Cortex of kidney (tissue), 1 donor: ENCODE results near the gene SLC35E4.
"Not testable (repeated sequence)": the region's sequence is repeated elsewhere in the genome, so short reads cannot be mapped to it uniquely, and the experiment has no call there.

ENCODE experiments used
- DNase-seq: peaks from one replicate; lab custom pipeline; 2025; lab: John Stamatoyannopoulos, UW

Gene SLC35E4

DNA sequence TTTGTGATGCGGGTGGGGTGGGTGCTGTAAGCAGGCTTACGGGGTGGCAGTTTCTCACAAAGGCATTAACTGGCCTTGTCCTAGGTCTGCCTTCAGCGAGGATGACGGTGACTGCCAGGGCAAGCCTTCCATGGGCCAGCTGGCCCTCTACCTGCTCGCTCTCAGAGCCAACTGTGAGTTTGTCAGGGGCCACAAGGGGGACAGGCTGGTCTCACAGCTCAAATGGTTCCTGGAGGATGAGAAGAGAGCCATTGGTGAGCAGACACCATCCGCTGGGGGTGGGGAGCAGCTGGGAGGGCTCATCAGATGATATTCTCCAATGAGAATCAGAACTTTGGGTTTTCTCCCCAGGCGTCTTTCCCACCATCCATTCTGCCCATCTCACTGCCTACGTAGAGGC, 22.8 kb upstream of the SLC35E4 start:
- DNase-seq = no peak

DNA sequence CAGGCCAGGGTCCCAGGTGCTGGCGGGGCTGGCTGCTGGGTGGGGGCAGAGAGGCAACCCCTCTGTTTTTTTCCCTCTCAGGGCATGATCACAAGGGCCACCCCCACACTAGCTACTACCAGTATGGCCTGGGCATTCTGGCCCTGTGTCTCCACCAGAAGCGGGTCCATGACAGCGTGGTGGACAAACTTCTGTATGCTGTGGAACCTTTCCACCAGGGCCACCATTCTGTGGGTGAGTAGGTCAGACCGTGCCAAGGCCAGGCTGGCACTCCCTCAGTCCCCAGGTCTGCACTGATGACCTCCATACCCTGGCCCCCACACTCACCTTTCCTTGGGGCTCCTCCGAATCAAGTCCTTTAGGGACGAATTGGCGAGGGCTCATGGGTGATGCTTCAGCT, 21.3 kb upstream of the SLC35E4 start:
- no peak for DNase-seq

DNA sequence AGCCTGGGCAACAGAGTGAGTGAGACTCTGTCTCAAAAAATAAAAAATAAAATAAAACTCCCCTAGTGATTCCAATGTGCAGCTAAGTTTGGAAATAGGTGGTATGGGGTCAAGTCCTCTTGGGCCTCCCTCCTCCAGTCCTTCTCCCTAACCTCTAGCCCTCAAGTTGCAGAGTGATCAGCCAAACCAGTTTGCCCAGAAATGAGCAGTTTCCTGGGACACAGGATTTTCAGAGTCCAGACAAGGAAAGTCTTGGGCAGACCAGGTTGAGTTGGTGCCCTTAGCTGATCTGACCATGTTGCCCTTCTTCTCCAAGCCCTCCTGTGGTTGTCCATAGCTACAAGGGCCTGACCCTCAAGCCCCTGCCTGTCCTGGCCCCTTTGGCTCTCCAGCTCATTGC, 20.7 kb upstream of the SLC35E4 start:
- no peak for DNase-seq

DNA sequence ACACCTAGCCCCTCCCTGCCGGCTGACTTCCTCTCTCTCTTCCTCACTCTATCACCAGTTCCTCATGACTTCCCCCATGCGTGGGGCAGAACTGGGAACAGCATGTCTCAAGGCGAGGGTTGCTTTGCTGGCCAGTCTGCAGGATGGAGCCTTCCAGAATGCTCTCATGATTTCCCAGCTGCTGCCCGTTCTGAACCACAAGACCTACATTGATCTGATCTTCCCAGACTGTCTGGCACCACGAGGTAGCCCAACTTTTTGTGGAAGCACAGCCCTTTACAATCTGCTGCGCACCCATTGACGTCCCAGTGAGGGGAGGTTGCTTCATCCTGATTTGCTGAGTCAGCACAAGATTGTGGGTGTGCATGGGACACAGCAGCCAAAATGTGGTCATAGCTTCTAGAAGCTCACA, 20.0 kb upstream of the SLC35E4 start:
- no peak for DNase-seq

DNA sequence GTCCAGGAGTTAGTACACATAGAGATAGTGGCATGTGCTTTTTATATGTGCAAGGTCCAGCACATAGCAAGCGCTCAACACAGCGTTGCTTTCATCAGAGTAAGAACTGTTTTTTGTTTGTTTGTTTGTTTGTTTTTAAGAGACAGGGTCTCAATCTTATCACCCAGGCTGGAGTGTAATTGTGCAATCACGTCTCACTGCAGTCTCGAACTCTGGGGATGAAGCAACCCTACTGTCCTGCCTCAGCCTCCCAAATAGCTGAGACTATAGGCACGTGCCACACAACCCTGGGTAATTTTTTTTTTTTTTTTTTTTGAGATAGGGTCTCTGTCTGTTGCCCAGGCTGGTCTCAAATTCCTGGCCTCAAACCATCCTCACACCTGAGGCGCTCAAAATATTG, 17.8 kb upstream of the SLC35E4 start:
- DNase-seq = no peak

DNA sequence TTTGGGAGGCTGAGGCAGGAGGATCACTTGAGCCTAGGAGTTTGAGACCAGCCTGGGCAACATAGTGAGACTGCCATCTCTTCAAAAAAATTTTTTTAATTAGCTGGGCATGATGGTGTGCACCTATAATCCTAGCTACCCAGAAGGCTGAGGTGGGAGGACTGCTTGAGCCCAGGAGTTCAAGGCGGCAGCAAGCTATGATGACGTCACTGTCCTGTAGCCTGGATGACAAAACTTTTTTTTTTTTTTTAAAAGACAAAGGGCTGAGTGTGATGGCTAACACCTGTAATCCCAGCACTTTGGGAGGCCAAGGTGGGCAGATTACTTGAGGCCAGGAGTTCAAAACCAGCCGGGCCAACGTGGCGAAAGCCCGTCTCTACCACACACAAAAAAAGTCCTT, 15.7 kb upstream of the SLC35E4 start:
- not testable (repeated sequence) for DNase-seq

DNA sequence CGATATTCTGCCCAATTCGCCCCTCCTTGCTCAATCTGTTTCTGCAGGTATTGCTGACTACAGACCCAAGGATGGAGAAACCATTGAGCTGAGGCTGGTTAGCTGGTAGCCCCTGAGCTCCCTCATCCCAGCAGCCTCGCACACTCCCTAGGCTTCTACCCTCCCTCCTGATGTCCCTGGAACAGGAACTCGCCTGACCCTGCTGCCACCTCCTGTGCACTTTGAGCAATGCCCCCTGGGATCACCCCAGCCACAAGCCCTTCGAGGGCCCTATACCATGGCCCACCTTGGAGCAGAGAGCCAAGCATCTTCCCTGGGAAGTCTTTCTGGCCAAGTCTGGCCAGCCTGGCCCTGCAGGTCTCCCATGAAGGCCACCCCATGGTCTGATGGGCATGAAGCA, 9.2 kb upstream of the SLC35E4 start:
- no peak for DNase-seq

DNA sequence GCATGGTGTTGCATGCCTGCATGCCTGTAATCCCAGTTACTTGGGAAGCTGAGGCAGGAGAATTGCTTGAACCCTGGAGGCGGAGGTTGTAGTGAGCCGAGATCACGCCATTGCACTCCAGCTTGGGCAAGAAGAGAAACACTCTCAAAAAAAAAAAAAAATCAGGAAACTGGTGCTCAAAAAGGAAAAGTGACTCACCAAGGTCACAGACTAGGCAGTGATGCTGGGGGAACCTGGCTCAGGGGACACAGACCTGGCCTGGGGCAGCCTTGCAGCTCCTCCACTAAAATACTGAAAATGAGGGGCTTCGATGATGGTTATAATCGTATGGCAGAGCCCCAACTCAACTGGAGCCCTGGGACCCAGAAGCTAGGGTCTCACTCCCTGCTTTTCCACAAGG, 8.1 kb upstream of the SLC35E4 start:
- no peak for DNase-seq

DNA sequence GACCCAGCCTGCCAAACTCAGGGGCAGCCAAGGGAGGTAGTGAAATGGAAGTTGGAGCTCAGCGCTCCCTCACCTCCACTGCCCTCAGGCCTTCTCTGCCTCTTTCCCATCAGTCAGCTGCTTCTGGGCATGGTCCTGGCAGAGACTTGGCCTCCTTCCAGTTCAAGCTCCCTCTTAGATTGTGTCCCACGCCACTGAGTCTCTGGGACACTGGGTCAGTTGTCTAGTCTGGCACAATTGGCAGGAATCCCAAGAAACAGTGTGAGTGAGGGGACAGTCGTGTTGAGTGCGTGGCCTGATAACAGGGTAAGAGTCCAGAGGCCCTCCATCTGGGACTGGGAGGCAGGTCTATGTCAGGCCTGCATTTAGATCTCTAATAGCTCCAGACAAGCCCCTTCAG, 7.1 kb upstream of the SLC35E4 start:
- DNase-seq = no peak

DNA sequence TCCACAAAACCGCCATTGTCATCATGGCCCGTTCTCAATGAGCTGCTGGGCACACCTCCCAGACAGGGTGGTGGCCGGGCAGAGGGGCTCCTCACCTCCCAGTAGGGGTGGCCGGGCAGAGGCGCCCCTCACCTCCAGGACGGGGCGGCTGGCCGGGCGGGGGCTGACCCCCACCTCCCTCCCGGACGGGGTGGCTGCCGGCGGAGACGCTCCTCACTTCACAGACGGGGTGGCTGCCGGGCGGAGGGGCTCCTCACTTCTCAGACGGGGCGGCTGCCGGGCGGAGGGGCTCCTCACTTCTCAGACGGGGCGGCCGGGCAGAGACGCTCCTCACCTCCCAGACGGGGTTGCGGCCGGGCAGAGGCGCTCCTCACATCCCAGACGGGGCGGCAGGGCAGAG, 4.1 kb upstream of the SLC35E4 start:
- not testable (repeated sequence) for DNase-seq

DNA sequence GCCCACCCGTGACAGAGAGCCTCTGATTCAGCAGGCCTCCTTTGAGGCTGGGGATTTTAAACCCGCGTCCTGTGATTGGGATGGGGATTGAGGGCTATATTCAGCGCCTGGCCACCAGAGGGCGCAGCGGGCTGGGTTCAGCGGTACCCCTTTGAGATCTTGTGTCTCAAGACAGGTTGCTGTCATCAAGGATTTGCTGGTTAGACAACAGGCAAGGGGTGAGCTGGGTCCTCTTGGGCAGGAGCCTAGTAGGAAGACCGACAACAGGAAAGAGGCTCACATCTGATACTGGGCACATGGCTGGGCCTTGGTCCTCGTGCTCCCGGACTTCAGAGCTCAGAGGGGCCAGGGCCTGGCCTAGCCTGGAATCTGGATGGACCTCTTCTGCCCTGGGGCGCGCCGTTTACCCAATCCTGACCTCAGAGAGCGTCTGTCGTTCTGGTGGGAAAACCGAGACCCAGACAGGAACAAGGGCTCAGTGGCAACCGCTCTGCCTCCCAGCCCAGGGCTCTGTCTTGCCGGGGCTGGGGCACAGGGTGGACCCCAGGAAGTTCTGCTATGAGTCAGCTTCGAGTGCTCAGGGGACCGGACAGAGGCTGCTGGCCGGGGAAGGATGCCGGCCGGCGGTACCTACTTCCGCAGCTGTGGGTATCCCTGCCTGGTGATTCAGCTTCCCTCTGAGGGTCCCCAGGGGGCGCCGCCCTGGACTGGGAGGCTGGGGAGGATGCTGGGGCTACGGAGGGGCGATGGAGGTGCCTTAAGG, 929 bp upstream of the SLC35E4 start:
- DNase-seq = no peak

DNA sequence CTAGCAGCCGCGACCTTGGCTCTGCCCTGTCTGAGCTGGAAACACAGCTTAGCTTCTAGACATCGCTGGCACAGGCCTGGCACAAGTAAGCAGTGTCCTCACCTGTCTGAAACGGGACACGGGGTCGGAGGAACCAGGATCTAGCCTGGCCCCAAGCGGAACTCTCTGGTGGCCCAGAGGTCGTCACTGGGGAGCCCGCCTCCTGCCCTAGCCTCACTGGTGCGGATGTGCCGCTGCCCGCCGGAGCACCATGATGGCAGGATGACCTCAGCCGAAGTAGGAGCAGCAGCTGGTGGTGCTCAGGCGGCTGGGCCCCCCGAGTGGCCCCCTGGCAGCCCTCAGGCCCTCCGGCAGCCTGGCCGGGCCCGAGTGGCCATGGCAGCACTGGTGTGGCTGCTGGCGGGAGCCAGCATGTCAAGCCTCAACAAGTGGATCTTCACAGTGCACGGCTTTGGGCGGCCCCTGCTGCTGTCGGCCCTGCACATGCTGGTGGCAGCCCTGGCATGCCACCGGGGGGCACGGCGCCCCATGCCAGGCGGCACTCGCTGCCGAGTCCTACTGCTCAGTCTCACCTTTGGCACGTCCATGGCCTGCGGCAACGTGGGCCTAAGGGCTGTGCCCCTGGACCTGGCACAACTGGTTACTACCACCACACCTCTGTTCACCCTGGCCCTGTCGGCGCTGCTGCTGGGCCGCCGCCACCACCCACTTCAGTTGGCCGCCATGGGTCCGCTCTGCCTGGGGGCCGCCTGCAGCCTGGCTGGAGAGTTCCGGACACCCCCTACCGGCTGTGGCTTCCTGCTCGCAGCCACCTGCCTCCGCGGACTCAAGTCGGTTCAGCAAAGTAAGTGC, 871 bp downstream of the SLC35E4 start:
- DNase-seq = no peak

DNA sequence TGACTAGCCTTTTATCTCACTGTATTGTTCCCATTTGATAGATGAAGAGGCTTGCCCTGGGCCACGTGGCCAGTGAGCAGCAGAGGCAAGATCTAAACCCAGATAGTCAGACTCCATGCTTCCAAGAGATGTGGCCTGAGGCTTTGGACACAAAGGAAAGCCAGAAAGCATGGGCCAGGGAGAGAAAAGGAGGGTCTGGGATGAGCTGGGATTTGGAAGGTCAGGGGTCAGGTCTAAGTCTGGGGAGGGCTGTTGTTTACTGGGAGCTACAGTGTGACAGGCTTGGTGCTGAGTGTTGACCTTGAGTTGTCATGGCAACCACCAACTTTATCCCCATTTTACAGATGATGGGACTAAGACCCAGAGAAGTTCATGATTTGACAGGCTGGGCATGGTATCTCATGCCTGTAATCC, 2.1 kb downstream of the SLC35E4 start:
- DNase-seq = no peak

DNA sequence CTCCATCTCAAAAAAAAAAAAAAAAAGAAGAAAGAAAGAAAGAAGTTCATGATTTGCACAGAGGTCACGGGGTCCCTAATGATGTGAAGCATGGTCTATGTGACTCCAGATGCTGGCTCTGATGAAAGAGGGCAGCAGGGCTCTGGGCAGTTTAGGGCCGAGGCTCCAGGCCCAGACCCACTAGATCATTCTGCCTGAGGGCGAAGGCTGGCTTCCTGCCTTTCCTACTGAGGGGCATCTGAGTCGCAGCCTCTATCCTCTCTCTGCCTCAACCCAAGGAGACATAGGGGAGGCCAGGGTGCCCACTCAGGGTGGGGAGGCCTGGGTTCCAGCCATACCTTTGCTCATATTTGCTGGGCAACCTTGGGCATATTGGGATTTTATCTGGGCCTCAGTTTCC, 4.8 kb downstream of the SLC35E4 start:
- DNase-seq = no peak

DNA sequence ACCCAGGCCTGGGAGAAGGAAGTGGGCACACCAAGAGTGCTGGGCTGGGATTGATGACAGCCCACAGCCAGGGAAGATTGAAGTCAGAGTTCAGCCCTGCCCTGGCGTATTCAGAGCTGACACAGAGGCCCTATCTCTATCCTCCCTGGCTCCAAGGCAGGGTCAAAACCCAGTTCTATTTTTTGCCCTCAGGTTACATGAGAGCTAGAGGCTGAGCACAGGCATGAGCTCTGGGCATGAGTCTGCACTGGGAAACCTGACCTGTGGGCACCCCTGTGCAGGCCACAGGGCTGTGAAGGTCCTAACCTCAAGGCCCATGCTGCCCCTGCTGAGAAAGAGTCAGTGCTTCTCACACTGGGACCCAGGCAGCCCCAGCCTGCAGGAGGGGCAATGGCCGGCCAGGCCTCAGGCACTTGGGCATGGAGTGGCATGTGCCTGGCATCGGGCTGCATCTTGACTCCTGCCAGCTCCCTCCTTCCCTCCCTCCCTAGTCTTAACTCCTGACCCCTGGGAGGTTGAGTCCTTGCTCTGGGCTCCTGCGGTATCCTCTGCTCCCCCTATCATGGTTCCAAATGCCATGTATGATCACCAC, 5.4 kb downstream of the SLC35E4 start:
- no peak for DNase-seq

DNA sequence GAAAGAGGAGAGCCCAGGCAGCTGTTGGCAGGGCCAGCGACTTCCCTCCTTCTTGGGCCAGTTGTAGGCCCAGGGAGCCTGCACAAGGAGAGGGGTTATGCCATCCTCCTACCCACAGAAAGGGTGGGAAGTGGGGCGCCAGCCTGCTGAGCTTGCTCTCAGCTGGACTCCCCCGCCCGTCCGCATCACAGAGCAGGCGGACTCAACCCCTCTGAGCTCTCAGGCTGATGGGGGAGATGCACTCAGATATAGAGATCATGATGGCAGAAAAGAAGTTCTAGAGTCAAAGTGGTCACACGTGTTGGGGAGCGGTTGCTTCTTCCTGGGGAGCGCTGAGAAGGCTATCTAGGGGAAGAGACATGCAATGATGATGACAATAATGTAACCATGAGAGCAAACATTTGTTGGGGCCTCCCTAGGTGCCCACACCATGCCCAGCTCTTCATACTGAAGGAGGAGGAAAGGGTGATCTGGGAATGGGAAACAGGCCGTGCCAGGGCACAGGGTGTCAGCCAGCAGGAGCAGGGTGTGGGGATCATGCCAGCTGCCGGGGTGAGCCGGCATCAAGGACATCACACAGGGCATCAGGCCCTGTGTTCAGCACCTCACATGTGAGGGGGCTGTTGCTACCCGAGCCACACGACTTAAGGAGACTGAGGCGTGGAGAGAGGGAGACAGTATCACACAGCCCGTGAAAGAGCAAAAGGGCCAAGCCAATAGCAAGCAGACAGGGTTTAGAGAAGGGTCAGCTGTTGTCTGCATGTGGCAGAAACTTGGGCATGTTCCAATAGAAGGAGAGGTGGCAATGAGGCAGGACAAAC, 7.7 kb downstream of the SLC35E4 start:
- DNase-seq = no peak

DNA sequence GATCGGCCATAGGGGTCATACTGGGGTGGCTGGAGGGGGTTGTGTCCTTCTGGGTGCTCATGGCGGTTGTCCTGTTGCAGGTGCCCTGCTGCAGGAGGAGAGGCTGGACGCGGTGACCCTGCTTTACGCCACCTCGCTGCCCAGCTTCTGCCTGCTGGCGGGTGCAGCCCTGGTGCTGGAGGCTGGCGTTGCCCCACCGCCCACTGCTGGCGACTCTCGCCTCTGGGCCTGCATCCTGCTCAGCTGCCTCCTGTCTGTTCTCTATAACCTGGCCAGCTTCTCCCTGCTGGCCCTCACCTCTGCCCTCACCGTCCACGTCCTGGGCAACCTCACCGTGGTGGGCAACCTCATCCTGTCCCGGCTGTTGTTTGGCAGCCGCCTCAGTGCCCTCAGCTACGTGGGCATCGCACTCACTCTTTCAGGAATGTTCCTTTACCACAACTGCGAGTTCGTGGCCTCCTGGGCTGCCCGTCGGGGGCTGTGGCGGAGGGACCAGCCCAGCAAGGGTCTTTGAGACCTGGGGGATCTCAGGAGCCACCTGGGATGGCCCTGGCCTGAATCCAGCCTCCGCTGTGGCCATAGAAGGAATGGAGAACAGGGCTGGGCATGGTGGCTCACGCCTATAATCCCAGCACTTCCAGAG, 11.1 kb downstream of the SLC35E4 start:
- DNase-seq = no peak

DNA sequence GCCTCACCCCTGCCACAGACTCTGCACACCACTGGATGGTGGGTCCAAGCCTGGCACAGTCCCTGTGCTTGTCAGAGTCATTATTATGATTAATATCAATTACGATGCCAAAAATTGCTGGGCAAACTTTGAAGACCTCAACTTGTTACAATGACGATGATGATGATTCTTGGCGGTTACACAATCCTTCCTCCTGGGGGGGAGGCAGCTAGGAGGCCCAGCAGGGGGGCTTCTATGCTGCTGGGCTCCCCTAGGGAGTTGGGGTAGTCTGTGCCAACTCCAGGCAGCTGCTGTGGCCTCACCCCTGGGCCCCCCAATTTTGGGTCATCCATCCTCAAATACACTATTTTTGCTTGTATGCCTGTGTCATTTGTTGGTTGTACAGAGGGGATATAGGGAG, 12.0 kb downstream of the SLC35E4 start:
- no peak for DNase-seq

DNA sequence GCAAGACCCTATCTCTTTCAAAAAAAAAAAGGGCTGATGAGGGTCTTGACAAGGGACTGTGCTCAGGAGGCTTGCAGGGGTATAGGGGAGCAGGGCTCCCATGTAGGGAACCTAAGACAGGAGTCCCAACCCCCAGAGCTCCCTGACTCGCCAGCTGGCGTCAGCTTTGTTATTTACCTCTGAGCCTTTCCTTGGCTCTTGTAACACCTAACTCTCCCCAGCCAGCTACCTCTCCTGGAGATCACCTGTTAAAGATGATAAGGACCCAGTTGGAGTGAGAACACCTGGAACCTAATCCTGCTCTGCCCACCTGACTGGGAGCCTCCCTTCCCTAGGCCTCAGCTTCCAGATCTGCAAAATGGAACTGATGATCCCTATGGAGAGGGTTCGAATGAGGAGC, 13.2 kb downstream of the SLC35E4 start:
- DNase-seq = no peak

DNA sequence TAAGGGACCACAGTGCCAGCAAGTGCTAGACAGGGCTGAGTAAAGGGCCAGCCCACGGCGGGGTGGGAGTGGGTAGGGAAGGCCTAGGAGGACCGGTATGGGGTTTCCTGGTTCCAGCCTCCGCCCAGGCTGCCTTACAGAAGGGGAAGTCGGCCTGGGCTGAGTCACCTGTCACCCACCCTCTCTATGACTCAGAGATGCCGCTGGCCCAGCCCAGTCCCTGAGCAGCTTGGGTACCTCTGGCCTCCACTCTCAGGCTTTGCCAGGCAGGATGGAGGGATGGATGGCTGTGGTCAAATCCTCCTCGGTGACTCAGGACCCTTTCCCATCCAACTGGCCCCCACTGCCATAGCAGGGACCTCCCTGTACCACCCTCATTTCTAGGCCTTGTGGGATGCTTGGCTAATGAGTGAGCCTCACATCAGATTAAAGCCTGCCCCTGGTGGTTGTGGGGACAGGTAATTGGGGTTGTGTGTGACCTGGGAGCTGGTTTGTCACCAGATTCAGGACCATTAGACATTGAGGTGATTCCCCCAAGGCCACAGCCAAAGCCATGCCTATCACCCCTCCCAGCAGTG, 13.9 kb downstream of the SLC35E4 start:
- no peak for DNase-seq

DNA sequence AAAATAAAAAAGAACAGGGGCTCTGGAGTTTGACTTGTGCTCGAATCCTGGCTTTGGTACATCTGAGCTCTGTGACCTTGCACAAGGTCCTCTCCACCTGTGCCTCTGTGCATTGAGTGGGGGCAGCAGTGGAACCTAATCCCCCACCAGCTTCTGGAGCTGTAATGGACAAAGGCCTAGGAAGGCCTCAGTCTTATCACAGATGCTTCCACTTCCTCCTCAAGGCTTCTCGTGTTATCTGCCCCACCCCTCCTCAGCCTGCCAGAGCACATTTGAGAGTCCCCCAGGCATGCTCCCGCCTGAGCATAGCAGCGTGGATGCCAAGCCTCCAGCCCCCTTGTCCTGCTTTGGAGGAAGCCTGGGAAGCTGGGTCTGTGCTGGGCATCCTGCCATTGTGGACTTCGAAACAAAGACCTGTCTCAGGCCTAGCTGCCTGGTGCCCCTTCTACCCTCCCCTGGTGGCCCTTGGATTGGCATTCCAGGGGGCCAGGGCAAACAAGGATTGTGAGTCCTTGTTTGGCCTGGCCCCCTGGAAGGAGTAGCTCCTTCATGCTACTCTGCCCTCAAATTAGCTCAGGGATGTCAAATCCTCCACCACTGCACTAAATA, 15.0 kb downstream of the SLC35E4 start:
- DNase-seq = no peak
